Measurements from ENCODE around the gene CNTLN.

GRCh38 chr9:17453751-17454150 is 318.9 kb downstream of the CNTLN start:
- no peak for TF ChIP-seq CTCF (IDR thresholded peaks at IDR 0.05)
- TF ChIP-seq POLR2A (IDR thresholded peaks at IDR 0.05): no peak
